ENCODE results near the gene VSX1.

- no peak for TF ChIP-seq CTCF (IDR thresholded peaks at IDR 0.05; ENCODE audit: low read depth, low read length)
- no peak for TF ChIP-seq MAX (IDR thresholded peaks at IDR 0.05; ENCODE audit: low read depth, low read length)
Observed at GRCh38 chr20:25062841-25063240, 19.1 kb downstream of the VSX1 start.

All from NB4 (cell line).